Measurements from ENCODE around the gene TCHP.
"Not testable (repeated sequence)": the region's sequence is repeated elsewhere in the genome, so short reads cannot be mapped to it uniquely, and the experiment has no call there.

TCHP gene

GRCh38 chr12:109910254-109910968 is 10.3 kb downstream of the TCHP start:
- no peak for DNase-seq (ENCODE audit: low read depth)

DNA sequence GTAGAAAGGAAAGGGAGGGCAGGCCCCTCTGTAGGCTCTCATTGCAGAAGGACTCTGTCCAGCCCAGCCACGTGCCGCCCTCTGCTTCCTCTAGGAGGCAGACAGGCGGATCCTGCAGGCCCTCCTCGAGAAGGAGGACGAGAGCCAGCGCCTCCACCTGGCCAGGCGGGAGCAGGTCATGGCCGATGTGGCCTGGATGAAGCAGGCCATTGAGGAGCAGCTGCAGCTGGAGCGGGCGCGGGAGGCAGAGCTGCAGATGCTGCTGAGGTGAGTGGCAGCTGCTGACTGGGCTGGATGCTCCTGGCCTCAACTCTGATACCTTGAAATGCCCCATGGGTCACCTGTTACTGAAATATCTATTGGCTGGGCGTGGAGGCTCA is 10.9 kb downstream of the TCHP start:
- peak; percentile 25 for DNase-seq (ENCODE audit: low read depth)

- DNase-seq (ENCODE audit: low read depth) = no peak
Observed at GRCh38 chr12:109912855-109913321, 12.8 kb downstream of the TCHP start.

DNA sequence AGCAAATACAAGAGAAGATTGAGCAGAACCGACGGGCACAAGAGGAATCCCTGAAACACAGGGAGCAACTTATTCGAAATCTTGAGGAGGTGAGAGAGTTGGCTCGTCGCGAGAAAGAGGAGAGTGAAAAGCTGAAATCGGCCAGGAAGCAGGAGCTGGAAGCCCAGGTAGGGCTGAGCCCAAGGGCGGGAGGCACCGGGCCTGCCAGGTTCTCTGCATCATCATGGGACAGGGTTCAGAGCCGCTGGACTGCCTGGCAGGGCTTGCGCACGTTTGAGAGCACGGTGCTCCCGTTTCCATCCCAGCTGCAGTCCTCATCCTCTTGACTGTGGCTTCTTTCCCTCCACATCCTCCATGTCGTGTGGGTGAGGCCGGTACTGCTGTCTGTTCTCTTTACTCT is 14.4 kb downstream of the TCHP start:
- no peak for DNase-seq (ENCODE audit: low read depth)

DNA sequence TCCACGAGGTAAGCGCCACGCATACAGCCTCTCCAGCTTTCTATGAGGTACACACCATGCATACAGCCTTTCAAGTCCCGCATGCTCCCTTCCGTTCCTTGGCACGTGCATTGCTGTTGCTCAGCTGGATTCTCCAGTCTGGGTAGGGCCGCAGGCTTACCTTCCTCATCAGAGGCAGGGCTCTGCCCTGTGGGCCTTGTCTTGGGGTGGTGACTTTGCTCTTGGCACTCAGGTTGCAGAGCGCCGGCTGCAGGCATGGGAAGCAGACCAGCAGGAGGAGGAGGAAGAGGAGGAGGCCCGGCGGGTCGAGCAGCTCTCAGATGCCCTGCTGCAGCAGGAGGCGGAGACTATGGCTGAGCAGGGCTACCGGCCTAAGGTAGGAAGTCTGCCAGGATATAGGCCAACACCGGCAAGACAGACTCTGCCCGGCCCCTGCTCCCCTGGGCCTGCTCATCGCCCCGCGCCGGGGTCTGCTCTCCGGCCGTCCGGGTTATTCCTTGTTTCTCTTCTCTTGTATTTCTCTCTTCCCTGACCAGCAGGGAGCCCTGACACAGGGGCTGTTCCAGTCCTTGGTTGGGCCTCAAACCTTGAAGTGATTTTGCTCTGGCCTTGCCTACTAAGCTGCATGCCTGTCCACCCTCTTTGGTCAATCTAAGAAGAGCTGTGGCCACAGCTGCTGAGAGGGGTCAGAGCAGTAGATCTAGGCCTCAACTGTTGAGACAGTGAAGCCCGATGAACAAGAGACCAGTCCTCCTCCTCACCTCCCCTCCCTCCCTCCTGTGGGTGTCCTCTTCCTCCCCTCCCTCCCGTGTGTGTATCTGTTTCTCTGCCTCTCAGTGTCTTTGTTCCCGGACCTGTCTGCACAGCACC is 15.3 kb downstream of the TCHP start:
- no peak for DNase-seq (ENCODE audit: low read depth)

- no peak for DNase-seq (ENCODE audit: low read depth)
Observed at GRCh38 chr12:109916045-109916444, 16.0 kb downstream of the TCHP start.

- DNase-seq (ENCODE audit: low read depth) = no peak
Observed at GRCh38 chr12:109919456-109919855, 19.4 kb downstream of the TCHP start.

GRCh38 chr12:109920261-109920780 is 20.2 kb downstream of the TCHP start:
- DNase-seq (ENCODE audit: low read depth) = no peak

- no peak for DNase-seq (ENCODE audit: low read depth)
Observed at GRCh38 chr12:109921982-109922381, 21.9 kb downstream of the TCHP start.

- DNase-seq (ENCODE audit: low read depth) = no peak
Observed at GRCh38 chr12:109923038-109923437, 23.0 kb downstream of the TCHP start.

DNA sequence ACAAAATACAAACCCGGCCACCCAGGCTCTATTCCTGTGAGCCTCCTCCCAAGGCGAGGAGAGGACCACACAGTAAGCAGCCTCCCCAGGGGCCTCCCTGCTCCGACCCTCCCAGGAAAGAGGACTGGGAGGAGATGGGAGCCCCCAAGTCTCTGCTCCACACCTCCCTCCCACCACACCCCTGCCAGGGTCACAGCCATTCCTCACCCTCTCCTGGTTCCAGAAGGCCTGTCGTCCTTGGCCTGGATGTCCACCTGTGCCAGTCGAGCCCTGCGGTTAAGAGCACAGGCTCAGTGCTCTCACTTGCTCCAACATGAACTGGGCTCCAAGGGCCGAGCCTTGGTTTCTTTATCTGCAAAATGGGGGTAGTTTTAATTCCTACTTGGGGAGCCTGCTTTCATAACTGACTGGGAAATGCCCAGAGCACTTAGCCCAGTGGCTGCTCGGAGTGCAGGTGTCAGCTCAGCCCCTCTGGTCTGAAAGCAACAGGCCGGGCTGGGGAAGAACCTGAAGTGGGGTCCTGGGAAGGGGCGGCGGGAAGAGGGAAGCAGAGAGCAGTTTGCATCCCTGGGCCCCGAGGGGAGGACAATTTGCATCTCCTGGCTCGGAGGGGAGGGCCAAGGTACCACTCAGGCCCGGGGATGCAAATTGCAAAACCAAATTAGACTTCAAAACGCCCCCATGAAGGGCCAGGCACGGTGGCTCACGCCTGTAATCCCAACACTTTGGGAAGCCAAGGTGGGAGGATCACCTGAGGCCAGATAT is 23.6 kb downstream of the TCHP start:
- DNase-seq (ENCODE audit: low read depth) = no peak

DNA sequence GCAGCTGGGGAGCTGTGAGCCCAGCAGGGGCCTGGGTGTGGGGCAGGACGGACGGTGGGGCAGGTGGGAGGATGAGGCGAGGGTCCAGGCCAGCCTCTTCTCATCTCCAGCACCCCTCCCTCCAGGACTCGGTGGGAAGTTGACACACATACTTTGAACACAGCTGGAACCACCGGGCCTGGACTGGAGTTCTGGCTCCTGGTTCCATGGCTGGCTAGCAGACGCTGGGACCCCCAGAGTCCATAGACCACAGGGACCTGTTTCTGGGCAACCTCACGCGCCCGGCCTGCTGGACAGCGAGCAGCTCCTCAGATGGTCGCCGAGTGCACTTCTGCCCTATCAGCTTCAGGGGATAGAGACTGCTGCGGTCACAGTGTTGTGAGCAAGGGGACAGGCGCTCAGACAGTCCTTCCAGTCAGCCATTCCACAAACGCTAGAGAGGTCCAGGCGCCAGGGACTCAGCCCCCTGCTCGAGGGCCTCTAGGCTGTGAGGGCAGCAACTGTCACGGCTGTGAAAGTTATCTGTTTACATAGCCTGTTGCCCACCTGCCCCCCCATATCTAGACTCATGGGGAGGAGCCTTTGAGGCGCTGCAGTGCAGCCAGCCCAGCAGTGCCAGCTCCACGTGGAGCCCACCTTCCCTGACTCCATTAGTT is 25.2 kb downstream of the TCHP start:
- DNase-seq (ENCODE audit: low read depth) = no peak

GRCh38 chr12:109926016-109926415 is 25.9 kb downstream of the TCHP start:
- DNase-seq (ENCODE audit: low read depth) = no peak

- no peak for DNase-seq (ENCODE audit: low read depth)
Observed at GRCh38 chr12:109926488-109927210, 26.6 kb downstream of the TCHP start.

- peak; percentile 15 for DNase-seq (ENCODE audit: low read depth)
Observed at GRCh38 chr12:109927622-109928021, 27.5 kb downstream of the TCHP start.

DNA sequence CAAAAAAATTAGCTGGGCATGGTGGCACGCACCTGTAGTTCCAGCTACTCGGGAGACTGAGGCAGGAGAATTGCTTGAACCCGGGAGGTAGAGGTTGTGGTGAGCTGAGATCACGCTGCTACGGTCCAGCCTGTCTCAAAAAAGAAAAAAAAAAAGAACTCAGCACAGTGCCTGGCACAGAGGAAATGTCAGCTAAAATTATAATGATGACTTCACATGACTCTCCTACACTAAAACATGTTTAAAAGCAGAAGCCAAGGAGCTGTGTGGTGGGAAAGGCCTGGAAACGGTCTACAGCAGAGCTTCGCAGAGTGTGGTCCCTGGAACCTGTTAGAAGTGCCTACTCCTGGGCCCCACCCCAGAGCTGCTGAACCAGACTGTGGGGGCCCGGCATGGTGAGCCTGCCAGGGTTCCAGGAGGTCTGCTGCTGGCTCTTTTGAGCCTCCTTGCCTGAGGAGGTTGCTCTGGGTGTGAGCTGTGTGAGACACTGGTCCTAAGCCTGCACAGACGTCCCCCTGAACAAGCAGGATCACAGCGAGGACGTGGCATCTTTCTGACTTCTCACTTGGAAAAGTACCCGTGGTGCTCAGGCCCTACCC is 28.1 kb downstream of the TCHP start:
- DNase-seq (ENCODE audit: low read depth) = no peak

DNA sequence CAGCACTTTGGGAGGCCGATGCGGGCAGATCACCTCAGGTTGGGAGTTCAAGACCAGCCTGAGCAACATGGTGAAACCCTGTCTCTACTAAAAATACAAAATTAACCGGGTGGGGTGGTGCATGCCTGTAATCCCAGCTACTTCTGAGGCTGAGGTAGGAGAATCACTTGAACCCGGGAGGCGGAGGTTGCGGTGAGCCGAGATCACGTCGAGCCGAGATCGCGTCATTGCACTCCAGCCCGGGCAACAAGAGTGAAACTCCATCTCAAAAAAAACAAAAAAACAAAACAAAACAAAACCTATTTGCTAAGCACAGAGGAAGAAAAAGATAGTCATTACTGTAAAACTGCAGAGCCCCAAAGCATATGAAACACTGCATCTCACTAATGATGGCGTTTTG is 29.3 kb downstream of the TCHP start:
- DNase-seq (ENCODE audit: low read depth) = not testable (repeated sequence)

DNA sequence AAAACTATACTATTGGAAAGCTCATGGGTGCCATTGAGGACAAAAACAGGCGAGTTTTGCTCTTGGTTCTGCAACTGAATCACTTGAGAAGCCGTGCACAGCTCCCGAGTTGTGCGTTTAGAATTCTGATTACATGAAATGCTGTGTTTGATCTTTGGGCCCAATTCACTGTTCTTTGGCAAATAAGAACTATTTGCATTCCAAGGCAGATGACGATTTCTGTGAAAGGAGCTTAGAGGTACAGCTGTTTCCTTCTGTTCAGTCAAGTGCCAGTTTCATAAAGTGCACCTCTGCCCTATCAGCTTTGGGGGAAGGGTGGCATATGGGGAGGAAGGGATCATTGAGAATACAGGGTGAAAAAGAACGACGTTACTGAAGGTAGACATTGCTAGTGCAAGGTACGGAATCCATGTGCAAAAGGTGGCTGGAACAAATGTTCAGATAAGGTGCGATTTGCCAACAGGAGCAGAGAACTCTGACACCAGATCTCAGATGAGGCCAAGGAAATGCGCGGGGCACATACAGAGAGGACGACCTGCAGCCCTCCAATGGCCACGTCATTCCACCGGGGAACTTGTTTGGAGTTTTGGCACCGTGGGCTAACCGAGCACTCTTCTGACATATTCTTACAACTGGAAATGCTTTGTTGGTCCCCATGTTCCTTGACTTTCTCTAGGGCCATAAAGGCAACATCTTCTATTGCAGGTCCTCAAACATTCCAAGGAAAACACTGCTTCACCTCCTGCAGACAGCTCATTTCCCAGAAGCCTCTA is 30.1 kb downstream of the TCHP start:
- DNase-seq (ENCODE audit: low read depth) = no peak

DNA sequence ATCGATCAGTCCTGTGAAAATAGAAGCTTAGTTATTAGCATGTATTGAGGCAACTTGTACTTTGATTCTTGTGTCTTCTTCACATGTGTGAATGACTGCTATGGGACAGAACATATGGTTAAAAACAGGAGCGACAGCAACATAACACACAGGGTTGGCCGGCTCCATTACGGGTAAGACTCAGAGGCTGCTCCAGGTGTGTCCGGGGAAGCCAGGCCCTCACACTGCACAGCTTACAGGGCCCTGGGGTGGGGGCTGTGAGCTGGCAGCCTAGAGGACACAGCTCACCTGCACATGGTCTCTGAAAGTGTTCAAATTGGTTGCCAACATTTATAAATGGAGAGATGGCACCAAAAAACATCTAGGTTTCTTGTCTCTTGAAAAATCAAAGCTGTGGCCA is 31.1 kb downstream of the TCHP start:
- DNase-seq (ENCODE audit: low read depth) = no peak
